ENCODE results near the gene TPBG.
"Not testable (repeated sequence)": the region's sequence is repeated elsewhere in the genome, so short reads cannot be mapped to it uniquely, and the experiment has no call there.

The TPBG gene

DNA sequence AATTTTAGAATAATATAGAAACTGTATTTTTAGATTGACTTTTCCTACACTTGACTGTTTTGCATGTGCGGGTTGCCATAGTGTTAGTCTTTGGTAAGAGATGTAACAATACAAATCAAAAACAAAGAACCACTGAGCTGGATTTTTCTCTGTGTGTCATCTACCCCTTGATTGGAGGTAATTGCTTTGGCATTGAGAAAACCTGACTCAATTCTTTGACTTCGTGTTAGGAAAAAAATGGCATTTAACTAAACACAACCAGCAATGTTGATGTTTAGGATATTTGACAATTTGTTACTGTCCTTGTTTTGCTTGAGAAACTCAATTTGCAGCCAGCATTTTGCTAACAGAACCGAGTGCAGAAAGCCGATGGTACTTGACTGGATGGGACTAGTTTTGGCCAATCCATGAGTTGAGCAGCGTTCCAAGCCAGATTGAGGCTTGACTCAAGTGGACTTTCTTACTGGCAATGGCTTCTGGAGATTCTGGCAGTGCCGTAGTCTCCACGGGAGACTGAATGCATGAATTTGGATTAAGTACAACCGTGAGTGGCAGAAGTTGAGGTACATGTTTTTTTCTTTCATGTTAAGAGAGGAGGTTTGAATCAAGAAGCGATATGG is 17.1 kb downstream of the TPBG start:
- no peak for DNase-seq

DNA sequence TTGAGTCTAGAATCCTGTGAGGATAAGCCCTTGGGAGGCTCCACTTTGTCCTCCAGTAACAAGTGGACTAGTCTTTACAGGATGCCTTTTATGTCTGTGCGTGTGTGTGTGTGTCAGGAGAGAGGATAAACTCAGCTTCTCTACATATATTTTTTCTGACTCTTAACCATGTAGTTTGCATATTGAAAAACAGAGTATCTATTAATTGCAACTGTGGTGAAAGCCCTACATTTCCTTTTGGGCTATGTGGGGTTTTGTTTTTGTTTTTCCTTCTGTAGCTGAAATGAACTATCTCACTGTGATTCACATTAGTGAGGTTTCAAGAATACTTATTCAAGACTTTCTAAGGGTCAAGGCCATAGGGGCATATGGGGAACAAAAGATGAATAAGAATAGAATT is 17.7 kb downstream of the TPBG start:
- no peak for DNase-seq

DNA sequence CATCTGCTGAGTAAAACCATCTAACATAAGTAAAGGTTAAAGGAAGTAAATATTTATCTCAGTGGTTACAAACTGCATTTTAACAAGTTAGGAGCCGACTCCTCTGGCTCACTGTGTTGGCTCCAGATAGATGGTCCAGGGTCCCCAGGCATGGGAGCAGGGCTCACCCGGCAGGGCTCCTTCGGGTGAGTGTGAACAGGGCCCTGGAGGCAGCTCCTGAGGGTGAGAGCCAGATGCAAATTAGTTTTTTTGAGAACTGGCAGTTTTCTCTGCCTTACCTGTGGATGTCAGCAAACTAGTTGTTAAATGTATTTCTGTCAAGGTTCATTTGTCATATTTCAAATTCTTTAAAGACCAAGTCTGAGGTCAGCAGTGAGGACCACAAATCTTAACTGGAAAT is 21.5 kb downstream of the TPBG start:
- no peak for DNase-seq

DNA sequence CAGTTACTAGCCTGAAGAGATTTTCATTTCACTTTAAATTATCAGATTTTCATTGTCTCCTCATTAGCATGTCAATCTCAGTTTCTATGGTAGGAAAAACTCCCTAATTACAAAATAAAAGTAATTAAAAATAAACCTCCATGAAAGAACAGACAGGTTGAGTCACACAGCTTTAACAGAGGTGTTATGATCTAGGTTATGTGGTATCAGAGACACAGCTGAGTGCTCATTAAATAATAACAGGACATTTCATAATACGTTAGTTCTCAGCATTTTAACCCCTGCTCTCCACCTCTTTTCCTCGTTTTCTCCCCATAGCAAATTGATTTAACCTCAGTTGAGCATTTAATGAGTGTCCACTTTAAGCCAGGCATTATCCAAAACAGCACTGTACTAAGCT is 21.9 kb downstream of the TPBG start:
- DNase-seq, result no peak

DNA sequence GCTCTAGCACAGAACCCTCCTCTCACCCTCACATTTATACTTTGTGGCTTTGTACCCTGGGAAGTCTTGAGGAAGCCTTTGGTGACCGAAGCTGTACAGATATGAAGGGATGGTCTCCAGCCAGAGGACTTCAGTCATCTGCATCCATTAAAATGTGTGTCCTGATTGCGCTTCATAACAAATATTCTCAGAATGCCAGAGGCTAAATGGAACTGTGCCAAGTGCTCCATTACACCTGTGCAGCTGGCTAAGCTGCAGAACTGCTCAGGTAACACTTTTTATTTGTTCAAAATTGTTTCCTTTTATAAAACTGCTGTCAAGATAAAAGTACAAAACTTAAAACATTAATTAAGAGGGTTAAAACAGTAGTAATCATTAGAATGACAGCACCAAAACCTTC is 22.3 kb downstream of the TPBG start:
- DNase-seq, result no peak

DNA sequence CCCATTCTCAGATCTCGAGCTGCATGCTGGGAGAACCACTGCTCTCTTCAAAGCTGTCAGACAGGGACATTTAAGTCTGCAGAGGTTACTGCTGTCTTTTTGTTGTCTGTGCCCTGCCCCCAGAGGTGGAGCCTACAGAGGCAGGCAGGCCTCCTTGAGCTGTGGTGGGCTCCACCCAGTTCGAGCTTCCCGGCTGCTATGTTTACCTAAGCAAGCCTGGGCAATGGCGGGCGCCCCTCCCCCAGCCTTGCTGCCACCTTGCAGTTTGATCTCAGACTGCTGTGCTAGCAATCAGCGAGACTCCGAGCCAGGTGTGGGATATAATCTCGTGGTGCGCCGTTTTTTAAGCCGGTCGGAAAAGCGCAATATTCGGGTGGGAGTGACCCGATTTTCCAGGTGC is 31.2 kb downstream of the TPBG start:
- DNase-seq, result not testable (repeated sequence)

DNA sequence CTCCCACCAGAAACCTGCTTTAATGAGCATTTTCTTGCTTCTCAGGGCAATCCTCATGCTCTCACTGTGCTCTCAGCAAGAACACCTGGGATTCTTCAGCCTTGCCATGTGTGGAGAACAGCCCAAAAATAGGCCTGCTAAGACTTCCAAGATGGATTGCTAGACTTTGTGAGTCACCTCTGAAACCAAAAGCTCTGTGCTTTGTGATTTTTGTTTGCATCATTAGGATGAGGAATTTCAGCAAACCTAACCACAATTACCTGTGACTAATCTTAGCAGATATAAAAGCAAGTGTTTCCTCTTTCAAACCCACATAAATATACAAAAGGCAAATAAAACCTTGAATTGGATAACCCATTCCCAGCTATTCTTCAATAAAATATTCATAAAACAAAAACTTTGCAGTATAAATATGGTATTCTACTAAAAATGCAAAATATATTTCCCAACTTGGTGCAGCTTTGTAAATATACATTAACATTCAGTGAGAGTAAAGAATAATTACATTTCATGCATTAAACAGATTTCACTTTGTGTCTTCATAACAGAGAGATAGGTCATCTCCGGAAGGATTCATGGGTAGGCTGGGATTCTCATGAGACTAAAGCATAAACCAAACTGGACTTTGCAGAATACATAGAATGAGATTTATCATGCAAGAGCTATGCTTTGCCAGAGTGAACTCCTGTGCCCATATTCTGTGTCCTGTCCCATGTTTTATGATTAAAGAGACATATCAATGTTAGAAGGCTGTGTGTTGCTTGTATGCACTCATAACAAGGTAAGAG is 33.5 kb downstream of the TPBG start:
- peak; percentile 98 for DNase-seq

DNA sequence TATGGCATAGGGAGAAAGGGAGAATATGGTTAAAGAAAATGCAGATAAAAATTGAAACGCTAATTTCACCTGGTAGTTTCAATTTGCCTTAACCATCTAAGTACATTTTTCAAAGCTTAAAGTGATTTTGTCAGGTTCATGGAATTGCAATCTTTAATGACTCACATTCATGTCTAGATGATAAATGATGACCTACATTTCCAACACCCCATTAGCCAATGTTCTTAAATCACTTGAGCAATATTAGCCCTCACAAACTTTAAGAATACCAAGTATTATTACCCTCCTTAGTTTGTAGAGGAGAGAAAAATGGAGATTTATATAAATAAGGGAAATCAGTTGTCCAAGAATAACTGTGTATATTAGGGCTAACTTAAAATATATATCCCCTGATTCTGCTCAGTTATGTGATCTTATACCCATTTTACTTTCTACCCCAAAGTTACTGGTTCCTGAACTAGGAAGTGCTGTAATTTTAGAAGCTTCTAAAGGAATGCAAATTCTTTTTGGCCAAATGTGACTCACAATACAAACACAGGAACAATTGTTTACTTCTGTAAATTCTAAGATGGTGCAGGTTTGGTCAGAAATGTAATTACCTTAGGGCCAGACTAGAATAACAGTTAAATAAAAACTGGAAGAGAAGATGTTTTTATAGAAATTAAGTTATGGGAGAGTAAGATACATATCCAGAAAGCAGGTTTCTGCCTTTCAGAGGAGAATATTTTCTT is 34.5 kb downstream of the TPBG start:
- peak; percentile 87 for DNase-seq

DNA sequence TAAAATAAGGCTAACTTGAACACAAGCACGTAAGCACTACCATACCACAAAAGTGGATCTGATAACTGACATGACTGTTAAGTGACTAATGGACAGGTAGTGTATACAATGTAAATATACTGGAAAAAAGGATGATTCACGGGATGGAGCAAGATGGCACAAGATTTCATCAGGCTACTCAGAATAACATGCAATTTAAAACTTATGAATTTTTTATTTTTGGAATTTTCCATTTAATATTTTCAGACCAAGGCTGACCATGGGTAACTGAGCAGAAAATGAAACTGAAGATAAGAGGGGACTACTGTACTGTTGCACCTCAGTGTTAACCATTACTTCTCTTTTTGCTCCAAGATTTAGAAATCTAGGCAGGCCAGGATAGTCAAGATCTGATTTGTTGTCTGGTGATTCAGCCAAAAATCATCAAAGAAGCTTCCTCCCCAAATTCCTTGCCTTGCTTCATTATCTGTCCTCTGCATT is 45.4 kb downstream of the TPBG start:
- peak; percentile 86 for DNase-seq

DNA sequence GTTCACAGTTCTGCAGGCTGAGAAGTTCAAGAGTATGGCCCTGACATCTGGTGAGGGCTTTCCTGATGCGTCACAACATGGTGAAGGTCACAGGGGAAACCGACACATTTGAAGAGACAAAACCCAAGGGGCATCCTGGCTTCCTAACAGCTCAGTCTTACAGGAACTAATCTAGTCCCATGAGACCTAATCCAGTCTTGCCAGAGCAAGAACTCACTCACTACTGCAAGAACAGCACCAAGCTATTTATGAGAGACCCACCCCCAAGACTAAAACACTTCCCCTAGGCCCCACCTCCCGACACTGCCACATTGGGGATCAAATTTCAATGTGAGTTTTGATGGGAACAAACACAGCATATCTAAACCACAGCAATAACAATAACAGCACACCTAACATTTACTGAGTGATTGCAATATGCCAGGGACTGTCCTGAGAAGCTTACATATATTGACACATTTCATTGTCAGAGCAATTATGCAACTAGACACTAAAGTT is 46.6 kb downstream of the TPBG start:
- no peak for DNase-seq

DNA sequence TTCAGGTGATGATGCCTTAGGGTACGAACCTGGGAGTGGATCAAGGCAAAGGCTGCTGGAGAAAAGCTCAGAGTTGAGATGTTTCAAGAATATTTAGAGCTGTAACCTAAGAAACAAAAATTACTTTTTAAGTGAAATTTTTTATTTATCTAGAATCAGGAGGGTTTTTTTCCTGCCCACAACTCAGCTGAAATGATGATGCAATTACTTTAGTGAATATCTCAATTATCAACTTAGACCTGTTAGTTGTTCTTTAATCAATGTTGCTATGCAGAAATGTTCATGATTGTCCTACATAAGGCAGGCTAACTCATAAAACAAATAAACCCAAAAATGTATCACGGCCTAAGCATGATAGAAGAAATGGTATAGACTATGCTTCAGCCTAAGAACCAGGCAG is 50.3 kb downstream of the TPBG start:
- DNase-seq, result no peak

DNA sequence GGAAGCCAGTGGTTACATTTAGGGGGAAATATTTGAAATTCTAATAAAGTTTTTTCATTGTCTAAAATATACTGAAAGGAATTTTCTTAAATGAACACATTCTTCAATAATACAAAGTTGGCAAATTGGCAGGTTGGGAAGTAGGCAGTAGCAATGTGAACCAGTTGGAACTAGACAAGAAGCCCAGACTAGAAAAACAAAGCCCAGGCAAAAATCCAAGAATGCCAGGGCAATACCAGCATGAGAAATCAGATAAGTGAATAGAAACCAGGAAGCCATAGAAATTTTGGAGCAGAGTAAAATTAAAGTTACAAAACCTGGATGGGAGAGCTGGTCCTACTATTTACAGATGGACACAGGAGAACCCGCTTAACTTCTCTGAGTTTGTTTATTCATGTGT is 52.2 kb downstream of the TPBG start:
- no peak for DNase-seq

DNA sequence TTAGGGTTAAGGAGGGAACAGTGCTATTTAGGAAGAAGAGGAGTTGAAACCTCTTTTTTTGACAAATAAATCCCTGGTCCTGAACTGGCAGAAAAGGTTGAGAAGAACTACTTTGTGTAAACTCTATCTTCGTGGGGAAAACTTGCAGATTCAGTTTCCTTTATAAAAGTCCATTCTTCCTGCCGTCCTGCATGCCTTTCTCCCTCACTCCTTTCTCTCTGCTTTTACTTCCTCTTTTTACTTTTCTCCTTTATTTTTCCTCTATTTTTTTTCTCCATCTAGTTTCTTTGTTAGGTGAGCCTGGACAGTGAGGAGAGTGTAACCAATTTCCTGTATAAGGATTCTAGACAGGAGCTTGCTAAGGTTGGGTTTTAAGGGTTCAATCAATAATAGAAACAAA is 52.7 kb downstream of the TPBG start:
- no peak for DNase-seq
